H9 (cell line): ENCODE data around the gene MYL2. TPM values are rescaled to one million over a fixed set of nuclear protein-coding genes. Genes with fewer than 3 reads are reported as not detected.

Experiments
- DNase-seq: peaks from one replicate; pipeline ENCODE4 v3.0.0-alpha.2; 2017
- H2AFZ ChIP-seq: one replicate; pipeline ENCODE4 v1.6.1; 2013; ENCODE audit warnings: mild to moderate bottlenecking, low read length, control low read depth, moderate library complexity
- H2AK5ac ChIP-seq: 2 replicates; pipeline ENCODE4 v1.6.1; 2013; ENCODE audit warnings: low read length, control low read depth, mixed read lengths; ENCODE audit not compliant: insufficient read length
- H2BK120ac ChIP-seq: one replicate; pipeline ENCODE4 v1.6.1; 2013; ENCODE audit warnings: low read depth, mild to moderate bottlenecking, low read length, control low read depth, inconsistent platforms; ENCODE audit not compliant: poor library complexity, severe bottlenecking
- H2BK12ac ChIP-seq: 2 replicates; pipeline ENCODE4 v1.6.1; 2013; ENCODE audit warnings: low read length, control low read depth, mixed read lengths, low read depth; ENCODE audit not compliant: insufficient read length
- H2BK15ac ChIP-seq: 2 replicates; pipeline ENCODE4 v1.6.1; 2013; ENCODE audit warnings: low read depth, low read length, control low read depth
- H2BK20ac ChIP-seq: one replicate; pipeline ENCODE4 v1.6.1; 2013; ENCODE audit warnings: low read depth, mild to moderate bottlenecking, low read length, control low read depth, inconsistent platforms; ENCODE audit not compliant: poor library complexity, severe bottlenecking
- H2BK5ac ChIP-seq: 2 replicates; pipeline ENCODE4 v1.6.1; 2013; ENCODE audit warnings: low read length, control low read depth, mixed read lengths; ENCODE audit not compliant: insufficient read length
- H3K14ac ChIP-seq: 2 replicates; pipeline ENCODE4 v1.6.1; 2013; ENCODE audit warnings: low read length, control low read depth; ENCODE audit not compliant: insufficient read depth
- H3K18ac ChIP-seq: 2 replicates; pipeline ENCODE4 v1.6.1; 2013; ENCODE audit warnings: low read depth, mild to moderate bottlenecking, mixed read lengths, low read length, control low read depth; ENCODE audit not compliant: insufficient read length
- H3K23ac ChIP-seq: 2 replicates; pipeline ENCODE4 v1.6.1; 2013; ENCODE audit warnings: low read length, control low read depth, mixed read lengths, low read depth; ENCODE audit not compliant: insufficient read length
- H3K23me2 ChIP-seq: 2 replicates; pipeline ENCODE4 v1.6.1; 2013; ENCODE audit warnings: low read depth, mild to moderate bottlenecking, mixed read lengths, low read length, control low read depth; ENCODE audit not compliant: insufficient read length, poor library complexity, severe bottlenecking
- H3K27ac ChIP-seq: 2 replicates; pipeline ENCODE4 v1.5.1; 2013; ENCODE audit warnings: low read length, control low read depth, mixed read lengths, low read depth; ENCODE audit not compliant: insufficient read length
- H3K27me3 ChIP-seq: 2 replicates; pipeline ENCODE4 v1.6.1; 2013; ENCODE audit warnings: low read length, control low read depth, inconsistent platforms; ENCODE audit not compliant: insufficient read depth
- H3K4ac ChIP-seq: 2 replicates; pipeline ENCODE4 v1.6.1; 2013; ENCODE audit warnings: low read depth, mild to moderate bottlenecking, control low read depth, inconsistent platforms, low read length, moderate library complexity
- H3K4me1 ChIP-seq: 2 replicates; pipeline ENCODE4 v1.6.1; 2013; ENCODE audit warnings: low read length, control low read depth, inconsistent platforms; ENCODE audit not compliant: insufficient read depth
- H3K4me2 ChIP-seq: 2 replicates; pipeline ENCODE4 v1.6.1; 2013; ENCODE audit warnings: low read length, control low read depth, mixed read lengths; ENCODE audit not compliant: insufficient read length, insufficient read depth
- H3K56ac ChIP-seq: 2 replicates; pipeline ENCODE4 v1.6.1; 2013; ENCODE audit warnings: low read depth, mild to moderate bottlenecking, mixed read lengths, low read length, control low read depth; ENCODE audit not compliant: insufficient read length
- H3K79me1 ChIP-seq: 2 replicates; pipeline ENCODE4 v1.6.1; 2013; ENCODE audit warnings: low read depth, mild to moderate bottlenecking, moderate library complexity, low read length, control low read depth, inconsistent platforms; ENCODE audit not compliant: insufficient read depth, poor library complexity, severe bottlenecking
- H3K79me2 ChIP-seq: 2 replicates; pipeline ENCODE4 v1.6.1; 2013; ENCODE audit warnings: low read length, control low read depth, inconsistent platforms; ENCODE audit not compliant: insufficient read depth
- H3K9ac ChIP-seq: 2 replicates; pipeline ENCODE4 v1.6.1; 2013; ENCODE audit warnings: low read length, control low read depth, mixed read lengths; ENCODE audit not compliant: insufficient read length; ENCODE audit errors: extremely low read depth
- H3K9me3 ChIP-seq: one replicate; pipeline ENCODE4 v1.6.1; 2013; ENCODE audit warnings: low read depth, low read length, inconsistent platforms; ENCODE audit not compliant: control insufficient read depth
- H3T11ph ChIP-seq: one replicate; pipeline ENCODE4 v1.6.1; 2013; ENCODE audit warnings: mild to moderate bottlenecking, low read length, control low read depth, inconsistent platforms
- H4K20me1 ChIP-seq: one replicate; pipeline ENCODE4 v1.6.1; 2013; ENCODE audit not compliant: control insufficient read depth, insufficient read length, insufficient read depth
- H4K5ac ChIP-seq: 2 replicates; pipeline ENCODE4 v1.6.1; 2013; ENCODE audit warnings: low read depth, mild to moderate bottlenecking, mixed read lengths, low read length, control low read depth; ENCODE audit not compliant: insufficient read length
- H4K8ac ChIP-seq: replicated peaks from 2 replicates; pipeline ENCODE4 v1.6.1; 2013; ENCODE audit warnings: low read length, control low read depth, mixed read lengths, low read depth; ENCODE audit not compliant: insufficient read length
- H4K91ac ChIP-seq: 2 replicates; pipeline ENCODE4 v1.6.1; 2013; ENCODE audit warnings: low read depth, mild to moderate bottlenecking, moderate library complexity, mixed read lengths, low read length, control low read depth; ENCODE audit not compliant: insufficient read length
- H3K27ac Mint-ChIP-seq, 3 experiments: 2 replicates in 2 of 3; 3 replicates in 1 of 3; pipeline ENCODE4 v1.8.0; 2020 to 2021; ENCODE audit warnings: mixed read lengths in 3 of 3, mild to moderate bottlenecking in 1 of 3, moderate library complexity in 1 of 3
- H3K27me3 Mint-ChIP-seq: 2 replicates; pipeline ENCODE4 v1.8.0; 2021; ENCODE audit warnings: low read depth, mild to moderate bottlenecking, moderate library complexity, mixed read lengths
- H3K36me3 Mint-ChIP-seq, 3 experiments: 2 replicates in 2 of 3; 3 replicates in 1 of 3; pipeline ENCODE4 v1.8.0; 2020 to 2021; ENCODE audit warnings: low read depth in 3 of 3, mixed read lengths in 3 of 3; ENCODE audit not compliant: insufficient read depth in 1 of 3
- H3K4me1 Mint-ChIP-seq, 2 experiments: 2 replicates each; pipeline ENCODE4 v1.8.0; 2020; ENCODE audit warnings: mixed read lengths in 2 of 2
- H3K4me3 Mint-ChIP-seq, 2 experiments: 2 replicates in 1 of 2; 3 replicates in 1 of 2; pipeline ENCODE4 v1.8.0; 2020 to 2021; ENCODE audit warnings: mild to moderate bottlenecking in 2 of 2, mixed read lengths in 2 of 2, moderate library complexity in 1 of 2
- H3K9me3 Mint-ChIP-seq, 2 experiments: 2 replicates in 1 of 2; 3 replicates in 1 of 2; pipeline ENCODE4 v1.8.0; 2020; ENCODE audit warnings: mild to moderate bottlenecking in 2 of 2, mixed read lengths in 2 of 2, moderate library complexity in 1 of 2
- WGBS: extraction: QIAGEN DNeasy Blood & Tissue Kit; methylation state at CpG from one replicate; pipeline ENCODE4 v1.1.7; 2013; ENCODE audit warnings: missing lambda C conversion rate, low lambda C conversion rate, mixed read lengths; ENCODE audit not compliant: insufficient read length; ENCODE audit errors: extremely low coverage; 5-methylcytosine and 5-hydroxymethylcytosine counted together
- total RNA-seq: library from RNA; stranded (reverse); gene quantifications from 2 replicates; pipeline ENCODE4 v1.2.1, GENCODE V29; 2021
- TF ChIP-seq, protein P1 (sequence below): fragments of 200-600 bp; sonication (generic); conservative IDR thresholded peaks from 3 replicates; pipeline ENCODE4 v1.8.0; 2021; ENCODE audit warnings: antibody characterized with exemption, mild to moderate bottlenecking

MYL2 gene
- total RNA-seq, 1 experiment from 2014 or later: not detected

DNA sequence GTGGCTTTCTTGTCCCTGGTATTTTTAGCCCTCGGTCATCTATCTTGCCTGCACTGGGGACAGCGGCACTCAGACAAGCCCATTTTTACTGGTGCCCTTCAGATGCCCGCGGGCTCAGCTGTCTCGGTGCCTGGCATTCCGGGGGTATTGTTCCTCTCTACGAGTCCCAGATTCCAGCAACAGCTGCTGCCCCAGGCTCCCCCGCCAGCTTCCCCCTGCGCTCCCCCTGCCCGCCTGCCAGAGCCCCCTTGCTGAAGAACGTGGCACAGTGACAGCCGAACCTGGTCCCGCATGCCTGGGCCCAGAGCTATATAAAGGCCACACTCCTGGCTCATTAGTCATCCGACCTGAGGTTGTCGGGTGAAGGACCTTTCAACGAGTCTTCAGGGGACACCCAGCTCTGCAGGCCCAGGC lies 10.9 kb upstream of the MYL2 start:
- Histone ChIP-seq H4K8ac (no peak overlapping the region), H3K79me1 (no peaks in the 10 kb centered on the region), H3K56ac (no peak overlapping the region), H3T11ph (no peak overlapping the region), H3K79me2 (no peaks in the 10 kb centered on the region), H2BK120ac (no peak overlapping the region), H2BK5ac (no peak overlapping the region), H3K27ac (no peak overlapping the region), H3K9ac (no peak overlapping the region), H4K91ac (no peak overlapping the region), H4K5ac (no peak overlapping the region), H4K20me1 (no peaks in the 10 kb centered on the region), H3K4me1 (peaks cover 3% of the 10 kb centered on the region; the same call in 1 of the 2 replicates), H3K23me2 (no peaks in the 10 kb centered on the region), H3K18ac (no peak overlapping the region), H3K4ac (no peak overlapping the region), H3K14ac (no peak overlapping the region; the same call in 1 of the 2 replicates), H3K4me2 (no peak overlapping the region), H3K23ac (no peak overlapping the region), H2BK20ac (no peak overlapping the region), H3K27me3 (no peaks in the 10 kb centered on the region), H2AK5ac (no peak overlapping the region), H2BK12ac (no peak overlapping the region), H3K9me3 (no peaks in the 10 kb centered on the region), H2AFZ (no peak overlapping the region), H2BK15ac (no peak overlapping the region)
- Mint-ChIP-seq H3K27me3 (peaks cover 2% of the 10 kb centered on the region; the same call in 1 of the 2 replicates), H3K9me3 (0 out of 5 replicates have a peak, but pooled peaks cover 0 to 4% of the 10 kb centered on the region in 2 experiments), H3K36me3 (no peaks in the 10 kb centered on the region; a peak in 1 of 7 replicates), H3K4me1 (peaks cover 44 to 45% of the 10 kb centered on the region in 2 experiments), H3K4me3 (no peak overlapping the region), H3K27ac (peak overlapping the region in 1 of 3 experiments; percentile 53; a peak in 1 of 7 replicates)
- no CpG with 5 or more reads among the region's 16 CpGs for WGBS
- TF ChIP-seq, protein P1, sequence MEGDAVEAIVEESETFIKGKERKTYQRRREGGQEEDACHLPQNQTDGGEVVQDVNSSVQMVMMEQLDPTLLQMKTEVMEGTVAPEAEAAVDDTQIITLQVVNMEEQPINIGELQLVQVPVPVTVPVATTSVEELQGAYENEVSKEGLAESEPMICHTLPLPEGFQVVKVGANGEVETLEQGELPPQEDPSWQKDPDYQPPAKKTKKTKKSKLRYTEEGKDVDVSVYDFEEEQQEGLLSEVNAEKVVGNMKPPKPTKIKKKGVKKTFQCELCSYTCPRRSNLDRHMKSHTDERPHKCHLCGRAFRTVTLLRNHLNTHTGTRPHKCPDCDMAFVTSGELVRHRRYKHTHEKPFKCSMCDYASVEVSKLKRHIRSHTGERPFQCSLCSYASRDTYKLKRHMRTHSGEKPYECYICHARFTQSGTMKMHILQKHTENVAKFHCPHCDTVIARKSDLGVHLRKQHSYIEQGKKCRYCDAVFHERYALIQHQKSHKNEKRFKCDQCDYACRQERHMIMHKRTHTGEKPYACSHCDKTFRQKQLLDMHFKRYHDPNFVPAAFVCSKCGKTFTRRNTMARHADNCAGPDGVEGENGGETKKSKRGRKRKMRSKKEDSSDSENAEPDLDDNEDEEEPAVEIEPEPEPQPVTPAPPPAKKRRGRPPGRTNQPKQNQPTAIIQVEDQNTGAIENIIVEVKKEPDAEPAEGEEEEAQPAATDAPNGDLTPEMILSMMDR: no peak
- peak; percentile 69 for DNase-seq
